HUES64 (cell line): ENCODE results near the gene TGM1.

Source experiments
- H3K27ac ChIP-seq: 2 replicates; pipeline ENCODE4 v1.7.0; 2013; ENCODE audit warnings: low read depth, low read length, inconsistent platforms
- H3K27me3 ChIP-seq: 2 replicates; pipeline ENCODE4 v1.6.1; 2013; ENCODE audit warnings: mild to moderate bottlenecking, low read length; ENCODE audit not compliant: insufficient read depth
- H3K36me3 ChIP-seq: 2 replicates; pipeline ENCODE4 v1.6.1; 2013; ENCODE audit warnings: mild to moderate bottlenecking, low read length; ENCODE audit not compliant: insufficient read depth
- H3K4me1 ChIP-seq: 2 replicates; pipeline ENCODE4 v1.6.1; 2013; ENCODE audit warnings: mild to moderate bottlenecking, low read length, moderate library complexity; ENCODE audit not compliant: insufficient read depth
- H3K4me3 ChIP-seq: 2 replicates; pipeline ENCODE4 v1.5.1; 2013; ENCODE audit warnings: mild to moderate bottlenecking, low read length, moderate library complexity
- H3K9ac ChIP-seq: 2 replicates; pipeline ENCODE4 v1.6.1; 2013; ENCODE audit warnings: mild to moderate bottlenecking, low read depth, low read length
- H3K9me3 ChIP-seq: 2 replicates; pipeline ENCODE4 v1.6.1; 2013; ENCODE audit warnings: low read depth, low read length; ENCODE audit not compliant: insufficient read depth
- WGBS: fragments of 150-250, 120-280 bp; methylation state at CpG from one replicate; pipeline ENCODE4 v1.1.7; 2013; ENCODE audit warnings: missing lambda C conversion rate; 5-methylcytosine and 5-hydroxymethylcytosine counted together

Gene TGM1

DNA sequence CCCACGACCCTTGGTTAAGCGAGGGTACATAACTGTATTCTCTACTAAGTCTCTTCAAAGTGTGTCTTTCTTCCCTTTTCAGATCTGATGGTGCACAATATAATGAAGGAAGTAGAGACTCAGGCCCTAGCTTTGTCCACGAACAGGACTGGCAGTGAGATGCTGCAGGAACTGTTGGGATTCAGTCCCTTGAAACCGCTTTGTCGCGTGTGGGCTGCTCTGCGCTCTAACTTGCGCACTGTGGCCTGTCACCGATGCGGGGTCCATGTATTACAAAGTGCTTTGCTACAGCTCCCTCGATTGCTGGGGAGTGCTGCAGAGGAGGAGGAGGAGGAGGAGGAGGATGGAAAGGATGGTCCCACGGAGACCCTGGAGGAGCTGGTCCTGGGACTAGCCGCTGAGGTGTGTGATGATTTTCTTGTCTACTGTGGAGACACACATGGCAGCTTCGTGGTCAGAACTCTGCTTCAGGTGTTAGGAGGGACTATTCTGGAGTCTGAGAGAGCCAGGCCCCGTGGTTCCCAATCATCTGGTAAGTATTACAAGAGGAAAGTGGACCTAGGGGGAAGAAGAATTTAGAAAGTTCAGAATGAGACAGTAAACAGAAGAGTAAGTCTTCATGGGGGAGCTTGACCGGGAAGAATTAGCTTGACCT is 37.5 kb upstream of the TGM1 start:
- H3K4me3 ChIP-seq = peak overlapping the region; percentile 73
- no peaks in the 10 kb centered on the region for H3K9me3 ChIP-seq
- H3K4me1 ChIP-seq = peaks cover 2% of the 10 kb centered on the region; the same call in 1 of the 2 replicates
- H3K27ac ChIP-seq = no peak overlapping the region
- peaks cover 55% of the 10 kb centered on the region for H3K36me3 ChIP-seq
- no peaks in the 10 kb centered on the region for H3K27me3 ChIP-seq
- WGBS = 39% methylated on average over 16 of the region's 16 CpGs
- peak overlapping the region; percentile 78 for H3K9ac ChIP-seq

DNA sequence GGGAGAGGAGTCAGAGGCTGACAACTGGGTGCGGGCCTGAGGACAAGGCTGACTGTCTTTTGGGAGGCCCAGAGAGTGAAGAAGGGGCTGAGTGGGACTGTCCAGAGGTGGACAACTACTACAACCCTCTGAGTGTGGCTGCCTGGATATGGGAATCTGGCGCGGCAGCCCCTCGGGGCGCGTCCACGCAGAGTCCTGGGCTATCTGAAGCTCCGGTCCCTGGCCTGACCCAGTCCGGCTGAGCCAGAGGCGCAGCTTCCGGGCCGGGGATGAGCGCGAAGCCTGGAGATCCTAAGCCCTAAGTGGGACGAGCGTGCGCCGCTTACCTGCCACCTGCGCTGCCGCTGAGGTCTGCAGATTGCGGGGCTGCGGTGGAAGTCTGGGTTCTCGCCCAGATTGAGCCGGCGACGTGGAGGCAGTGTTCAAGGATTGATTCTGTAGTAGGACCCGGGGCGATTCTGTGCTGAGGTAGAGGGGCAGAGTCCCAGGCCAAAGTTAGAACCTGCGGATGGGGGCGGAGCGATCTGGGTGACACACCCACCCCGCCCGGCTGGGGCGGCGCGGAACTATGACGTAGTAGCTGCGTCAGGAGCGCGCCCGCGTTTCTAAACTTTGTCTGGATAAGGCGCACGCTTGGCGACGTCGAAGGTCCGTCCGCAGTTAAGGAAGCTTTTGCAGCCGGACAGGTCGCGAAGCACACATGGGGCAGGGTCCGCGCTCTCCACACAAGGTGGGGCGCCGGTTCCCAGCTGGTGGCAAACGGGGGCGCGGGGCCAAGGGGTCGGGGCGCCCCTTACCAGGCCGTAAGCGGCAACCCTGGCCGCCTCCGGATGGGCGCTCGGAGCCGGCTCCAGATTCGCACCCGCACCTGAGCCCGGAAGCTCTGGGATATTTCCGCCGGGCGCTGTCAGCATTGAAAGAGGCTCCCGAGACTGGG is 36.5 kb upstream of the TGM1 start, which contains the start of the genes DHRS1 and NOP9:
Gene DHRS1, minus strand, starts transcription at position 526 of the 937 bp plus-strand sequence. CDS start 674 bp downstream, outside the sequence.
Gene NOP9, plus strand, starts transcription at position 596 of the 937 bp plus-strand sequence. Its CDS starts 105 bp downstream, at position 701.
- H3K9me3 ChIP-seq = no peaks in the 10 kb centered on the region
- peaks cover 53% of the 10 kb centered on the region for H3K36me3 ChIP-seq
- H3K4me3 ChIP-seq = peak within 1 kb of the TSS; percentile 73
- peaks cover 2% of the 10 kb centered on the region; the same call in 1 of the 2 replicates for H3K4me1 ChIP-seq
- peak within 1 kb of the TSS; percentile 78 for H3K9ac ChIP-seq
- whole genome bisulfite sequencing = 1% methylated on average over 75 of the region's 75 CpGs
- no peaks in the 10 kb centered on the region for H3K27me3 ChIP-seq
- H3K27ac ChIP-seq = peak within 1 kb of the TSS; percentile 77

GRCh38 chr14:24298892-24299254 is 35.9 kb upstream of the TGM1 start:
- Histone ChIP-seq H3K27ac (no peak overlapping the region), H3K4me1 (peaks cover 2% of the 10 kb centered on the region; the same call in 1 of the 2 replicates)

DNA sequence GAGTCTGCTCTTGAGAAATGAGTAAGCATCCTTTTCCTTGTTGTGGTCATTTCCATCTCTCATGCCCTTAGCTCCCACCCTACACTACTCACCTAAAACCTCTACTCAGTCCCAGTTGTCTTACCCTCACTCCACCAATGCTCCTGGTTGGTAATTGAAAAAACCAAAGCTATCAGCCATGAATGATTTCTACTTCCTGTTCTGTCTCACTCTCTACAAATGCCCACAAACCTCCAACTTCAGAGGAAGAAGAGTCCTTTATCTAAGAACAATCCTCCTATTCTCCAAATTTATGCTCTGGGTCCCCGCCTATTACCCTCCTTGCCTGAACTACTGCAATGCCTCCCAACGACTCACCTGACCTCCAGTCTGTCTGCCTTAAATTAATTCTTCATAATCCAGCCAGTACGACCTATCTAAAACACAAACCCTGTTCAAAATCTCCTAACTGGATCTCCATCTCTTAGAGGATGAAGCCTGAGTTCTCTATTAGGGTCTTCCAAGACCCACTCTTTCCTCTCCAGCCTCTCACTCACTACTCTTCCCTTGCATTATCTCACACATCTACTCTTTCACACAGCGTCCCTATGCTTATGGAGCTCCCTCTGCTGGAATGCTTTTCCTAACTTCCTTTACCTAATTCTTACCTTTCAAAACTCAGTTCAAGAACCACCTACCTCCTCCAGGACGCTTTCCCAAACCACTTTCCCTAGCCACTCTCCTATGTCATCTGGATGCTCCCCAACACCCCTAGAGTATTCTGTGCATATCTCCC is 34.4 kb upstream of the TGM1 start:
- Histone ChIP-seq H3K4me3 (no peak overlapping the region), H3K9ac (no peak overlapping the region), H3K4me1 (peaks cover 2% of the 10 kb centered on the region; the same call in 1 of the 2 replicates), H3K27me3 (no peaks in the 10 kb centered on the region), H3K36me3 (peaks cover 37% of the 10 kb centered on the region), H3K9me3 (no peaks in the 10 kb centered on the region), H3K27ac (no peak overlapping the region)
- 57% methylated on average over 5 of the region's 5 CpGs for WGBS

More at GRCh38 chr14:24298892-24299254, 35.9 kb upstream of the TGM1 start:
- Histone ChIP-seq H3K9ac (peak overlapping the region; percentile 78; the same call in 1 of the 2 replicates), H3K4me3 (peak overlapping the region; percentile 73), H3K9me3 (no peaks in the 10 kb centered on the region), H3K27me3 (no peaks in the 10 kb centered on the region), H3K36me3 (peaks cover 47% of the 10 kb centered on the region)
- WGBS = 72% methylated on average over 7 of the region's 7 CpGs

DNA sequence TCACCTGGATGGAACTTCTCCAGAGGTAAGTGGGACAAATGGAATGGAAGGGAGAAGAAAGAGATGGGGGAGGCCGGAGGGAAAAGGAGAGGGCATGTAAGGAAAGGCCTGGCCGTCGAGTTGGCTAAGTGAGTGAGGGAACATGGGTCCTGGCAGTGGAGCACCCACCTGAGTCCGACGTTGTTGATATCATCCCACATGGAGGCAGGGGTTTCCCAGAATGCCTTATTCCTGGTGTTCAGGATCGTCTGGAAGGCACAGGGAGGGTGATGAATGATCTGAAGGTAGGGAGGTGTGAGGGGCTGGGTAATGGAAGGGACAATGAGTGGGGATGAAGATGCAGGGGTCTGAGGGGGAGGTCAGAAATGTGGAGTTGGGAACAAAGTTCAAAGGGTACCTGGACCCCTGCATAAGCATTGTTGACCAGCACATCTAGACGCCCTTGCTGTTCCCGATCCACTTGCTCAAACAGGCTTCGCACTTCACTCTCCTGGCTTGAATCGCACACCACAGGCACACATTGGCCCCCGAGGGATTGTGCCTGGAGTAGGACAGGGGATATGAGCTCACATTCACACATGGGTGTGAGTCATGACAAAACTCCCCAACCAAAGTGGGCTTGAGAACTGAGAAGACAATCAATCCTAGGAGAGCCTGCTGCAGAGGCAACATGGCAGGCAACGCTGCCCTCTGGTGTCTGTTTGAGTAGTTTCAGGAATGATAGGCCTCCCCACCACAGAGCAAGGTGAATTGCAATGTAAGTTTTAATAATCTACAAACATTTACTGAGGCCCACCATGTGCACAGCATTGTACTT is 33.6 kb upstream of the TGM1 start:
- Histone ChIP-seq H3K27me3 (no peaks in the 10 kb centered on the region), H3K9ac (no peak overlapping the region), H3K36me3 (peaks cover 37% of the 10 kb centered on the region), H3K4me3 (no peak overlapping the region), H3K4me1 (peaks cover 2% of the 10 kb centered on the region; the same call in 1 of the 2 replicates), H3K27ac (no peak overlapping the region), H3K9me3 (no peaks in the 10 kb centered on the region)
- WGBS = 68% methylated on average over 12 of the region's 12 CpGs

DNA sequence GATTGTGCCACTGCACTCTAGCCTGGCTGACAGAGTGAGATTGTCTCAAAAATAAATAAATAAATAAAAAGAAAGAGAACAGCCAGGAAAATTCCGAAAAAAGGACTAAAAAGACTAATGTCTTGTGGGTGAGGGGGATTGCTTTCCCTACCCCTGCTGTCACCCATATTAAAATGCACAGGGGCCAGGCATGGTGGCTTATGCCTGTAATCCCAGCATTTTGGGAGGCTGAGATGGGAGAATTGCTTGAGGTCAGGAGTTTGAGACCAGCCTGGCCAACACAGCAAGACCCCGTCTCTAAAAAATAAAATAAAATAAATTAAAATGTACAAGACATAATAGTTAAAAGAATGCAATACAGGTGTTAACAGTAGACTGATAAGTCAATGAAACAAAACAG is 30.5 kb upstream of the TGM1 start:
- no peak overlapping the region for H3K4me3 ChIP-seq

GRCh38 chr14:24292118-24292807 is 29.3 kb upstream of the TGM1 start:
- Histone ChIP-seq H3K27ac (no peak overlapping the region), H3K4me3 (no peak overlapping the region), H3K4me1 (no peaks in the 10 kb centered on the region), H3K9me3 (no peaks in the 10 kb centered on the region), H3K36me3 (peaks cover 44% of the 10 kb centered on the region), H3K9ac (no peak overlapping the region), H3K27me3 (no peaks in the 10 kb centered on the region)
- WGBS = 95% methylated on average over 11 of the region's 11 CpGs

More for the DNA sequence above, 30.5 kb upstream of the TGM1 start:
- no peak overlapping the region for H3K9ac ChIP-seq
- 0 out of 2 replicates have a peak, but pooled peaks cover 2% of the 10 kb centered on the region for H3K4me1 ChIP-seq
- no peaks in the 10 kb centered on the region for H3K27me3 ChIP-seq
- H3K36me3 ChIP-seq = peaks cover 44% of the 10 kb centered on the region
- no peaks in the 10 kb centered on the region for H3K9me3 ChIP-seq
- H3K27ac ChIP-seq = no peak overlapping the region
- WGBS = 100% methylated on average over 1 of the region's 2 CpGs

DNA sequence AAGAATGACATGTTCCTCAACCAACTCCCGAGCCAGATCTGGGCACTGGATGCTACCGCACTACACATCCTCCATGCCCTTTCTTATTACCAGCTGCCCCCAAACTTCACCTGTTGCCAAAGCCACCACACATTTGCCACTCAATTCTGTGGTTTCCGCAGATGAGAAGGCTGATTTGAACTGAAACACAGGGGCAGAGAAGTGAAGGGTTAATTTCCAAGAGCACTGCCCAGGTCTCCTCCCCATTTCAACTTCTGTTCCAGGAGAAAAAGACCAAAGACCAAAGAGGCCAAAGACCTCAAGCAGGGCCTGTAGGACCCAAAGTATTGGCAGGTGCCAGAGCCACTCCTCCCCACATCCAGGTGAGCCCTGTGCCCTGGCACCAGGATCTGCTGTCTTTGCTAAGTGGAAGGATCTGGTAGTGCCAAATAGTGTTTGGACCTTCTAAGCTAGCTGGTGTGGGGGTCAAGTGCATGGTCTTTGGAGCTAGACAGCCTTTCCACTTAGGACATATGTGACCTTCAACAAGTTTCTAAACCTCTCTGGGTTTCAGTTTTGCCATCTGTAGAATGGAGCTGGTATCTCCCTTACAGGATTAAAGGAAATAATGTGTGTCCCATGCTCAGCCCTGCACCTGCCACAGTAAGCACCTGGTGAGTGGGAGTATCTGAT is 28.6 kb upstream of the TGM1 start:
- Histone ChIP-seq H3K9ac (no peak overlapping the region), H3K4me3 (no peak overlapping the region), H3K27ac (no peak overlapping the region), H3K27me3 (no peaks in the 10 kb centered on the region), H3K9me3 (no peaks in the 10 kb centered on the region), H3K4me1 (no peaks in the 10 kb centered on the region), H3K36me3 (peaks cover 44% of the 10 kb centered on the region)
- WGBS = 93% methylated on average over 3 of the region's 3 CpGs

DNA sequence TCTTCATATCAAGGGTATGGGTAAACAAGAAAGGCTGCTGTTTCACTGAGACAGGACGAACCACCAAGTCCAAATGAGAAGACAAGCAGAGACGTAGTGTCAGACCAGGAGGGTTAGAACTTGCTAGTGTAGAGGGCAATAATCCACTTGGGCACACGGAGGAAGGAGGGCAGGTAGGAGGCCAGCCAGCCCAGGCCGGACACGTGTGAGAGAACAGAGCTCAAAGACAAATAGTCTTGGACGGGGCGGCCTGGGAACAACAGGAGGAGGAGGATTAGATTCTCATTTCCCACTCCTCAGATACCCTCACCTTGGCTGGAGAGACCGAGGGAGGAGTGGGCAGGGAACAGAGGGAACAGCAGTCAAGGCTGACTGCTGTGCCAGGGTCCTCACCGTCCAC is 27.8 kb upstream of the TGM1 start:
- WGBS = 93% methylated on average over 9 of the region's 9 CpGs
- H3K36me3 ChIP-seq = peaks cover 36% of the 10 kb centered on the region

More for the DNA sequence above, 27.8 kb upstream of the TGM1 start:
- no peaks in the 10 kb centered on the region for H3K4me1 ChIP-seq
- H3K4me3 ChIP-seq = no peak overlapping the region
- H3K27me3 ChIP-seq = no peaks in the 10 kb centered on the region
- H3K27ac ChIP-seq = no peak overlapping the region
- H3K9me3 ChIP-seq = no peaks in the 10 kb centered on the region
- H3K9ac ChIP-seq = no peak overlapping the region
